CD4-positive, alpha-beta T cell (primary cell): ENCODE measurements around the gene DUOXA2. TPM values are rescaled to one million over a fixed set of nuclear protein-coding genes. Genes with fewer than 3 reads are reported as not detected.

Experiments used
- ATAC-seq: fragments of 200-7000 bp; cut with Tn5 transposase; one replicate; pipeline ENCODE4 v1.10.0; 2022; ENCODE audit warnings: mild to moderate bottlenecking; ENCODE audit not compliant: poor library complexity
- CTCF ChIA-PET: fragments of 350-600 bp; sonication (Branson Sonifier 250); formaldehyde crosslinking; loops from one replicate; lab custom pipeline; 2021; ENCODE audit warnings: antibody characterized with exemption, inconsistent platforms; lab: Charles Lee
- POLR2A ChIA-PET: fragments of 350-600 bp; sonication (Branson Sonifier 250); formaldehyde crosslinking; loops from one replicate; lab custom pipeline; 2021; ENCODE audit warnings: antibody characterized with exemption, inconsistent platforms; lab: Charles Lee
- DNase-seq, 14 experiments: peaks; one replicate each; pipeline ENCODE4 v3.0.0-alpha.2; 2013 to 2020; ENCODE audit warnings: mixed read lengths in 2 of 14
- H3K27ac ChIP-seq, 2 donors: one replicate each; pipeline versions ENCODE4 v1.5.1 to v1.7.0; 2013; ENCODE audit warnings: low read length in 2 of 2, low read depth in 1 of 2, mild to moderate bottlenecking in 1 of 2
- H3K27me3 ChIP-seq, 2 experiments: 1 replicate in 1 of 2; 2 replicates in 1 of 2; pipeline versions ENCODE4 v1.6.1 to v1.7.0; 2013; ENCODE audit warnings: low read length in 2 of 2, control low read depth in 1 of 2, mild to moderate bottlenecking in 1 of 2, moderate library complexity in 1 of 2; ENCODE audit not compliant: insufficient read depth in 2 of 2, control insufficient read depth in 1 of 2
- H3K36me3 ChIP-seq: one replicate; pipeline ENCODE4 v1.6.1; 2013; ENCODE audit warnings: low read length, control low read depth; ENCODE audit not compliant: insufficient read depth
- H3K4me1 ChIP-seq: one replicate; pipeline ENCODE4 v1.6.1; 2013; ENCODE audit warnings: low read length, control low read depth; ENCODE audit not compliant: insufficient read depth
- H3K4me3 ChIP-seq: one replicate; pipeline ENCODE4 v1.5.1; 2013; ENCODE audit warnings: mild to moderate bottlenecking, low read length, moderate library complexity
- H3K9me3 ChIP-seq, 2 experiments: 1 replicate in 1 of 2; 2 replicates in 1 of 2; pipeline versions ENCODE4 v1.6.1 to v1.7.0; 2013; ENCODE audit warnings: low read length in 2 of 2, mild to moderate bottlenecking in 2 of 2, control low read depth in 1 of 2, moderate library complexity in 1 of 2; ENCODE audit not compliant: control insufficient read depth in 1 of 2, insufficient read depth in 1 of 2
- H3K27ac Mint-ChIP-seq: one replicate; pipeline ENCODE4 v1.8.0; 2020; ENCODE audit warnings: mixed read lengths
- H3K27me3 Mint-ChIP-seq: one replicate; pipeline ENCODE4 v1.8.0; 2021; ENCODE audit warnings: mixed read lengths
- H3K36me3 Mint-ChIP-seq: one replicate; pipeline ENCODE4 v1.8.0; 2021; ENCODE audit warnings: low read depth, mixed read lengths
- H3K4me1 Mint-ChIP-seq: one replicate; pipeline ENCODE4 v1.8.0; 2021; ENCODE audit warnings: low read depth, mixed read lengths
- H3K4me3 Mint-ChIP-seq: one replicate; pipeline ENCODE4 v1.8.0; 2020; ENCODE audit warnings: mild to moderate bottlenecking, mixed read lengths
- H3K9me3 Mint-ChIP-seq: one replicate; pipeline ENCODE4 v1.8.0; 2020; ENCODE audit warnings: mixed read lengths
- intact Hi-C, 2 experiments: fragments of 100-400 bp; cut with DNase I in 1 of 2; cut with micrococcal nuclease in 1 of 2; formaldehyde crosslinking; loops; one replicate each; pipeline versions ENCODE4 v1.15.1 to v1.9.0; 2023 to 2025; cut with DNase I, micrococcal nuclease
- total RNA-seq, 174 experiments: library from RNA in 2 of 174; stranded (reverse) in 2 of 174; gene quantifications; one replicate each; pipeline ENCODE4 v1.2.3 and lab custom pipeline; 2021 to 2026
- TF ChIP-seq, protein P1 (sequence below): fragments of 200-600 bp; IDR thresholded peaks from one replicate; pipeline ENCODE4 v1.8.0; 2022; ENCODE audit warnings: antibody characterized with exemption, mild to moderate bottlenecking

DUOXA2 gene
- total RNA-seq, 2 experiments from 2014 or later: not detected

DNA sequence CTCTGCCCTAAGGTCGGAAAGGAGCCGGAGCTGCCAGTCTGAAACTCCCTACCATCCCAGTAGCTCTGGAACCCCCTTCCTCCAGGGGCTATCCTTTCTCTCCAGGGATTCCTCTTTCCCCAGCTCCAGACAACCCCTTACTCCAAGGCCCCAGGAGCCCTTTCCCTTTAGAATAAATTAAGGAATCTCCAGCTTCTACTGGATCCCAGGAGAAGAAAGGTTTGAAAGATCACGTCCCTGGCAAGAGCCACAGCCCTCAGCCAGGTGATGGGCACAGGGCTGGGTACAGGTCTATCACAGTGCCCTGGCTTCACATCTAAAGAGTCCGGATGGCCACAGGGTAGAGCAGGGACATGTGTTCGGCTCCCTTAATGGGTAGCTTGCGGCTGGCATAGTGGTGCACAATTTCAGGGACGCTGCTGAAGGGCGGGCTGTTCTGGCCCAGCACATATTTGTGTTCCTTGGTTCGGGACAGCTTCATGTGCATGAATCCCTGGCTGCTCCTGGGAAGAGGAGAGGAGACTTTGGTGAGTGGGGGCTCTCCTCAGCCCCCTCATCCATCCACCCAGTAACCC, 53.6 kb downstream of the DUOXA2 start:
- Mint-ChIP-seq H3K27ac (peak overlapping the region; percentile 89), H3K9me3 (no peaks in the 10 kb centered on the region), H3K36me3 (no peaks in the 10 kb centered on the region), H3K27me3 (no peaks in the 10 kb centered on the region), H3K4me1 (peaks cover 15% of the 10 kb centered on the region), H3K4me3 (peak overlapping the region; percentile 85)
- intact Hi-C loops: loop anchor here (1.0 to 10.0 kb wide), 7 partner anchors 33 to 1985 kb away; partner anchors contain the start of genes BLOC1S6 (in 1 of the 2), DUOX1 (in 1 of the 2) and DUOXA1 (in 1 of the 2)
- ChIA-PET POLR2A (interaction anchor here (1.0 to 3.7 kb wide), 12 partner anchors 9 to 234 kb away, joined by 3 to 53 read pairs (median 4); a partner anchor contains a TSS), CTCF (interaction anchor here (1.2 to 2.2 kb wide), 8 partner anchors 12 to 234 kb away, joined by 5 to 14 read pairs (median 8); partner anchors contain the start of gene SHF)
- TF ChIP-seq, protein P1, sequence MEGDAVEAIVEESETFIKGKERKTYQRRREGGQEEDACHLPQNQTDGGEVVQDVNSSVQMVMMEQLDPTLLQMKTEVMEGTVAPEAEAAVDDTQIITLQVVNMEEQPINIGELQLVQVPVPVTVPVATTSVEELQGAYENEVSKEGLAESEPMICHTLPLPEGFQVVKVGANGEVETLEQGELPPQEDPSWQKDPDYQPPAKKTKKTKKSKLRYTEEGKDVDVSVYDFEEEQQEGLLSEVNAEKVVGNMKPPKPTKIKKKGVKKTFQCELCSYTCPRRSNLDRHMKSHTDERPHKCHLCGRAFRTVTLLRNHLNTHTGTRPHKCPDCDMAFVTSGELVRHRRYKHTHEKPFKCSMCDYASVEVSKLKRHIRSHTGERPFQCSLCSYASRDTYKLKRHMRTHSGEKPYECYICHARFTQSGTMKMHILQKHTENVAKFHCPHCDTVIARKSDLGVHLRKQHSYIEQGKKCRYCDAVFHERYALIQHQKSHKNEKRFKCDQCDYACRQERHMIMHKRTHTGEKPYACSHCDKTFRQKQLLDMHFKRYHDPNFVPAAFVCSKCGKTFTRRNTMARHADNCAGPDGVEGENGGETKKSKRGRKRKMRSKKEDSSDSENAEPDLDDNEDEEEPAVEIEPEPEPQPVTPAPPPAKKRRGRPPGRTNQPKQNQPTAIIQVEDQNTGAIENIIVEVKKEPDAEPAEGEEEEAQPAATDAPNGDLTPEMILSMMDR: no peak
- peaks cover 29% of the 10 kb centered on the region for H3K4me1 ChIP-seq
- peak overlapping the region in 1 of 2 donors; percentile 83 for H3K27ac ChIP-seq
- H3K27me3 ChIP-seq: no peaks in the 10 kb centered on the region
- H3K4me3 ChIP-seq: peak overlapping the region; percentile 78
- DNase-seq (no peak), ATAC-seq (no peak)
- no peaks in the 10 kb centered on the region for H3K36me3 ChIP-seq
- no peaks in the 10 kb centered on the region for H3K9me3 ChIP-seq

Other genes with a start within 250 kb of the DUOXA2 start
- gene TERB2, start 157.6 kb upstream of the DUOXA2 start, total RNA-seq: not detected
- 1 to 10 TPM; 1.7 to 1.8 TPM for gene SORD, start 91.1 kb upstream of the DUOXA2 start, total RNA-seq
- gene DUOX2, start 154 bp upstream of the DUOXA2 start, total RNA-seq: under 1 TPM; 0.05 to 0.08 TPM
- gene DUOXA1, start 15.6 kb downstream of the DUOXA2 start, total RNA-seq: 1 to 10 TPM in 1 of 2 experiments, under 1 TPM in 1; 0.44 to 1.0 TPM
- gene DUOX1, start 15.7 kb downstream of the DUOXA2 start, total RNA-seq: under 1 TPM; 0.17 to 0.25 TPM
- gene SHF, start 73.6 kb downstream of the DUOXA2 start, total RNA-seq: 1 to 10 TPM; 3.7 to 3.9 TPM
- gene SLC28A2, start 137.9 kb downstream of the DUOXA2 start, total RNA-seq: not detected